ENCODE results near the gene OXLD1.
"Not testable (repeated sequence)": the region's sequence is repeated elsewhere in the genome, so short reads cannot be mapped to it uniquely, and the experiment has no call there.

The OXLD1 gene

DNA sequence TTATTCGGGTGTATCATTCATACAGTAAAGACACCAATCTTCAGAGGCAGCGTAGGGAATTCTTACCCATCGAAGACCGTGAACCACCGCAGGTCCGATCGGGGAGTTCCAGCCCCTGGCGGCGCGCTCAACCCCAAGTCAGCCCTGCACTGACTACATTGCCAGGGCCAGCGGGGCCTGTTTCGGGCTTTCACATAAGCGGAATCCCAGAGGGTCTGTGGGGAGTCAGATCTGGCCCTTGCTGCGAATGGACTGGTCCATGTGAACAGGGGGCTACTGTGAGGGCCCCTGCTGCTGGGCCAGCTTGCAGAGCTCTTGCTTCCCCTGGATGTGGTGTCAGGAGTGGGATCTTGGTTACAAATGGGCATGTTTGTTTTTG lies 17.7 kb downstream of the OXLD1 start:
- no peak for DNase-seq

- no peak for DNase-seq
These were observed 18.2 kb downstream of the OXLD1 start for GRCh38 chr17:81648013-81648706.

GRCh38 chr17:81647640-81648012 lies 18.8 kb downstream of the OXLD1 start:
- no peak for DNase-seq

GRCh38 chr17:81646869-81647600 lies 19.4 kb downstream of the OXLD1 start:
- DNase-seq = no peak

DNA sequence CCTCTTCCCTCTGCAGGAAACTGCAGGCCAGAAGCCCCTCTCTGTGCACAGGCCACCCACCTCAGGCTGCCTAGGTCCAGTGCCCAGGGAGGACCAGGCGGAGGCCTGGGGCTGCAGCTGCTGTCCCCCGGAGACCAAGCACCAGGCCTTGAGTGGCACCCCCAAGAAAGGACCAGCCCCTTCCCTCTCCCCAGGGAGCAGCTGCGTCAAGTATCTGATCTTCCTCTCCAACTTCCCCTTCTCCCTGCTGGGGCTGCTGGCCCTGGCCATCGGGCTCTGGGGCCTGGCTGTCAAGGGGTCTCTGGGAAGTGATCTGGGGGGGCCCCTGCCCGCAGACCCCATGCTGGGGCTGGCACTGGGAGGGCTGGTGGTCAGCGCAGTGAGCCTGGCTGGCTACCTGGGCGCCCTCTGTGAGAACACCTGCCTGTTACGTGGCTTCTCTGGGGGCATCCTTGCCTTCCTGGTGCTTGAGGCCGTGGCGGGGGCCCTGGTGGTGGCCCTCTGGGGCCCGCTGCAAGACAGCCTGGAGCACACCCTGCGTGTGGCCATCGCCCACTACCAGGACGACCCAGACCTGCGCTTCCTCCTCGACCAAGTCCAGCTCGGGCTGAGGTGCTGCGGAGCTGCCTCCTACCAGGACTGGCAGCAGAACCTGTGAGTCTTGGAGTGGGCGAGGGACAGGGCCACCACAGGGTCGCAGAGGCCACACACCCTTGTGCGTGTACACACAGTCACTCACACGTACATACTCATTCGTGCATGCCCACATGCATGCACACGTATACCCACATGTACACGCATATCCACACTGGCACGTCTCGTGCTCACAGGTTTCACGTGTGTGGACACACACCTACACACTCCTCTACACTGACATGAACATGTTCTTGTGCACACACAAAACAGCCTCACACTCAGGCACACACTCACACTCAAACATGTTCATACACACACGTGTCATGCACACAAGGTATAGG lies 21.1 kb downstream of the OXLD1 start:
- DNase-seq = no peak

GRCh38 chr17:81644496-81644895 lies 21.9 kb downstream of the OXLD1 start:
- no peak for DNase-seq

DNA sequence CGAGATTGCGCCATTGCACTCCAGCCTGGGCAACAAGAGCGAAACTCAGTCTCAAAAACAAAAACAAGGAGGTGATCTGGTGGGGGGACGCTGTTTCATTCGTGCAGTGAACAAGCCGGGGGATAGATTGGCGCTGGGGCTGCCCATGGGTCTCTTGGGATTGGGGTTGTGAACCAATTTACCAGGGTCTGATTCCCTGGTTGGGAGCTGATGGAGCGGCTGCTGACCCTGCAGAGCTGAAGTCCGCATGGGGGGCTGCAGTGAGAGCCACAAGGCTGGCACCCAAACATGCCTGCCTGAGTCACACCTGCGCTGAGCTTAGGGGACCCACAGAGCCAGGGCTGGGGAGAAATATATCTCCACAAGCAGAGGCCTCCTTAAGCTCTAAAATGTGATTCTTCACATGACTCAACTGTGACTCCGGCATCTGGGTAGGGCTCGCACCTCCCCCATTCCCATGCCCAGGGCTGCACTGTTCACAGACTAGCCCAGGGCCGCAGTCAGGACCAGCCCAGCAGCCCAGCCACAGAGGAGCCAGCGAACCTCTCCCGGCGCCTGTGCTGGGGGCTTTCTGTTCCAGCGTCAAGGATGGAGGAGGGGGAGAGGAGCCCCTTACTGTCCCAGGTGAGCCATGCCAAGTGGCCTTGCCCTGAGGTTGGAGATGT lies 24.4 kb downstream of the OXLD1 start:
- peak; percentile 77 for DNase-seq

DNA sequence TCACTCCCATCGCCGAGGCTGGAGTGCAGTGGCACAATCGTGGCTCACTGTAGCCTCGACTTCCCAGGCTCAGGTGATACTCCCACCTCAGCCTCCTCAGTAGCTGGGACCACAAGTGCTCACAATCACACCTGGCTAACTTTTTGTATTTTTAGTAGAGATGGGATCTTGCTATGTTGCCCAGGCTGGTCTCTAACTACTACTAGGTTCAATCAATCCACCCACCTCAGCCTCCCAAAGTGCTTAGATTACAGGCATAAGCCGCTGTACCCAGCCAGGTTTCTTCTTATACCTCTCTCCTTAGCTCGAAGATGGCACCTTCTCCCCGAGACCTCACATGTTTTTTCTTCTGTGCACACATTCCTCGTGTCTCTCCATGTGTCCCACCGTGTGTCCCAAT lies 26.4 kb downstream of the OXLD1 start:
- no peak for DNase-seq

DNA sequence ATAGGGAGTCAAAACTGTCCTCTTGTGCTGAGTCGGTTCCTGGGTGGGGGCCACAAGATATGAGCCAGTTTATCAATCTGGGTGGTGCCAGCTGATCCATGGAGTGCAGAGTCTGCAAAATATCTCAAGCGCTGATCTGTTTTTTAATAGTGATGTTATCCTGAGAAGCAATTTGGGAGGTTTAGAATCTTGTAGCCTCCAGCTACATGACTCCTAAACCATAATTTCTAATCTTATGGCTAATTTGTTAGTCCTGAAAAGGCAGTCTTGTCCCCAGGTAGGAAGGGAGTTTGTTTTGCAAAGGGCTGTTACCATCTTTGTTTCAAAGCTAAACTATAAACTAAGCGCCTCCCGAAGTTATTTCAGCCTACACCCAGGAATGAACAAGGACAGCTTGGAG lies 27.7 kb downstream of the OXLD1 start:
- no peak for DNase-seq

GRCh38 chr17:81636505-81637288 lies 29.7 kb downstream of the OXLD1 start, which contains the start of the genes NPLOC4 and TSPAN10:
TSS of gene NPLOC4 (minus strand) at chr17:81637112. CDS start at chr17:81636930, 182 bp downstream.
TSS of gene TSPAN10 (plus strand) at chr17:81637196. CDS start at chr17:81642413, 5,217 bp downstream.
- peak; percentile 85 for DNase-seq

GRCh38 chr17:81635973-81636504 lies 30.4 kb downstream of the OXLD1 start:
- no peak for DNase-seq

GRCh38 chr17:81635431-81635830 lies 31.0 kb downstream of the OXLD1 start:
- no peak for DNase-seq

DNA sequence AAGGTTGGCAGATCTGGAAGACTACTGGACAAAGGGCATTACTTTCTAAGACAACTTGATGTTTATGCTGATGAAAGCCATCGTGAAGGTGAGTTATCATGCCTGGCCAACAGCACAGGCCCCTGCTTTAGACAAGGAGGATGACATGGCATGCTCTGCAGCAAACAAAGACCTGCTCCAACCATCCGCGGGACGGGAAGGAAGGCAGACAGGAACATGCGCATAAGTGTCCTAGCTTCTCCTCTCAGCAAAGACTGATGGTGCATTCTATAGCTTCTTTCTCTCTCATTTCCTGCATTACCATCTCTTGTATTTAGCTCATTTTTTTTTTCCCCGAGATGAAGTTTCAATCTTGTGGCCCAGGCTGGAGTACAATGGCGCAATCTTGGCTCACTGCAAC lies 34.9 kb downstream of the OXLD1 start:
- no peak for DNase-seq

GRCh38 chr17:81630274-81630673 lies 36.1 kb downstream of the OXLD1 start:
- DNase-seq = no peak

DNA sequence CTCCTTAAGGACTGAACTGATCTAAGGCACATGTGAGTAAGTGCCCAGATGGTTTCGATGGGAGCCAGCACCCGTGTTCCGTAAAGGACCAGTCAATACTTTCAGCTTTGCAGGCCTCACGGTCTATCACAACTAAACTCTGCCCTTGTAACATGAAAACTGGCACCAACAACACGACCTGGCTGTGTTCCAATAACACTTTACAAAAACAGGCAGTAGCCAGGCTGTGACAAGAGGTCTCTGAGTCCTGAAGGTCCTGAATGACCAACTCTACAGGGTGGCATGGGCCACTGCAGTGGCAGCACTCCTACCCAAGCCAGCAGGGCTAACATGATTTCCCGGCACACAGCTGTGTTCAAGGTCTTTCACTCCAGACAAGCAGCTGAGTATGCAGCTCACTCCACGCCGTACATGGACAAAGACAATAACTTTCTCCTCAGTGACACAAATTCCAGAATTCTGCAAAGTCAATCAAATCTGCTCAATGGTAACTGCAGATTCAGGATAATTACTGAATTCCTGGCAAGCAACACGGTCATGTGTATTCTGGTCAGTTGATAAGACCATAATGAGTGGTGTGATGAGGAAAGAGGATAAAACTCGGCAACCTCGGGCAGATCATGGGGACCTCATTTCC lies 44.8 kb downstream of the OXLD1 start:
- DNase-seq = no peak

GRCh38 chr17:81618307-81618706 lies 48.1 kb downstream of the OXLD1 start:
- not testable (repeated sequence) for DNase-seq

DNA sequence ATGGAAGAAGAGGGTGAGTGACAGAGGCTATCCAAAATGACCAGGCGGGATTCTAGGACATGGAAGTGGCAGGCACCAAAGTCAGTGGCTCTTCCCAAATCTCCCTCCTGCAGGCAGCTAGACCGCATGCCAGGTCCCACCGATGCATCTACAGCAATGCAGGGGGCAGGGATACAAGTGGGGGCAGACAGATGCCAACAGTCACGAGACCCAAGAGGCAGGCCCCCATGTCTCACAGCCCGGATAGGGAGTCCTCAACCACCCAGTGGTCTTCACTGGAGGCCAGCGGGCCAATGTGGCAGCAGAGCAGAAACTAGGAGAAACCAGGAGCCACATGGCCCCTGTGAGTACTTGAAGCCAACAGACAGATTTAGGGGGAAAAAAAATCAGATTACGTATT lies 49.5 kb downstream of the OXLD1 start:
- no peak for DNase-seq

DNA sequence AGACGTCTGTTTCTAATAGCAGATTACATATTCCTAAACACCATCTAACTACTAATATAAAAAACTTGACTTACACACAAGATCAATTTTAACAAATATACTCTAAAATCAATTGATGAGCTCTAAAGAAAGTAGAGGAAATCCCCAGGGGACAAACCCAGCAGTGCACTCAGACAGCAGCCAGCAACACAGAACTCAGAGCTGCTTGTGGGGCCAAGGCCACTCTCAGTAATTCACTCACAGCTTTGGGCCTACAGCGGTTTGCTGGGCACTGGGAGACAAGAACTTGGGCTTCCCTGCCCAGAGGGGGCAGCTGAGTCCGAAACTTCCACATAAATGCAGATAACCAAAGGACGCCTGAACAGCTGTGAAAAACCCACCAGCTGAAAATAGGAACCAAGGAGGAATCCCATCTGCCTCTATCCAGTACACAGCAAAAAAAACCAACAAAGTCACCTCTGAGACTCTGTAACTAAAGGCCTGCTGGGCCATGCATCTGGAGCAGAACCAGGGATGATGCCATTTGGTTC lies 50.9 kb downstream of the OXLD1 start:
- no peak for DNase-seq
